ENCODE measurements around the gene INPP5D. TPM values are rescaled to one million over a fixed set of nuclear protein-coding genes. Genes with fewer than 3 reads are reported as not detected.

INPP5D gene
- total and polyA plus RNA-seq, 5 donors from 2014 or later, result 56.9 to 278 (median 69.9) TPM

- Histone ChIP-seq H3K27me3 (ENCODE audit: control insufficient read depth, insufficient read depth, low read length) (no peaks in the 10 kb centered on the region), H3K36me3 (ENCODE audit: control insufficient read depth, insufficient read depth, low read length) (peaks cover 16% of the 10 kb centered on the region), H3K27ac (ENCODE audit: insufficient read depth, low read length, poor library complexity, severe bottlenecking) (peak overlapping the region; percentile 95), H3K4me3 (ENCODE audit: low read depth, low read length) (peak overlapping the region; percentile 82), H3K4me1 (ENCODE audit: control insufficient read depth, insufficient read depth, low read length, poor library complexity, severe bottlenecking) (peaks cover 67% of the 10 kb centered on the region), H3K9me3 (ENCODE audit: control insufficient read depth in 2 of 2, low read length in 2 of 2) (no peaks in the 10 kb centered on the region)
- ATAC-seq (ENCODE audit: low read depth in 2 of 2), result no peak
- Mint-ChIP-seq H3K36me3 (peaks cover 3% of the 10 kb centered on the region), H3K27me3 (peaks cover 4% of the 10 kb centered on the region), H3K4me1 (peaks cover 28 to 75% (median 58%) of the 10 kb centered on the region in 4 donors), H3K4me3 (peak overlapping the region; percentile 32 to 92 (median 76)), H3K27ac (peak overlapping the region; percentile 96 to 99 (median 97)), H3K9me3 (no peaks in the 10 kb centered on the region)
- no peak for DNase-seq
These were observed 190.4 kb downstream of the INPP5D start for GRCh38 chr2:233250568-233250967.

- H3K9me3 Mint-ChIP-seq, result no peaks in the 10 kb centered on the region
- no peak for DNase-seq
- peaks cover 6% of the 10 kb centered on the region for H3K36me3 Mint-ChIP-seq
- H3K27ac Mint-ChIP-seq, result peak overlapping the region; percentile 96 to 99 (median 97)
- H3K27me3 Mint-ChIP-seq, result peaks cover 4% of the 10 kb centered on the region
- Histone ChIP-seq H3K4me3 (ENCODE audit: low read depth, low read length) (peak overlapping the region; percentile 82), H3K27me3 (ENCODE audit: control insufficient read depth, insufficient read depth, low read length) (no peaks in the 10 kb centered on the region), H3K4me1 (ENCODE audit: control insufficient read depth, insufficient read depth, low read length, poor library complexity, severe bottlenecking) (peaks cover 70% of the 10 kb centered on the region), H3K27ac (ENCODE audit: insufficient read depth, low read length, poor library complexity, severe bottlenecking) (peak overlapping the region; percentile 95), H3K9me3 (ENCODE audit: control insufficient read depth in 2 of 2, low read length in 2 of 2) (no peaks in the 10 kb centered on the region), H3K36me3 (ENCODE audit: control insufficient read depth, insufficient read depth, low read length) (peaks cover 20% of the 10 kb centered on the region)
- peak overlapping the region; percentile 90 to 95 (median 92) for H3K4me3 Mint-ChIP-seq
- H3K4me1 Mint-ChIP-seq, result peaks cover 29 to 79% (median 62%) of the 10 kb centered on the region in 4 donors
- ATAC-seq (ENCODE audit: low read depth in 2 of 2), result no peak
These were observed 190.8 kb downstream of the INPP5D start for GRCh38 chr2:233250985-233251305.

DNA sequence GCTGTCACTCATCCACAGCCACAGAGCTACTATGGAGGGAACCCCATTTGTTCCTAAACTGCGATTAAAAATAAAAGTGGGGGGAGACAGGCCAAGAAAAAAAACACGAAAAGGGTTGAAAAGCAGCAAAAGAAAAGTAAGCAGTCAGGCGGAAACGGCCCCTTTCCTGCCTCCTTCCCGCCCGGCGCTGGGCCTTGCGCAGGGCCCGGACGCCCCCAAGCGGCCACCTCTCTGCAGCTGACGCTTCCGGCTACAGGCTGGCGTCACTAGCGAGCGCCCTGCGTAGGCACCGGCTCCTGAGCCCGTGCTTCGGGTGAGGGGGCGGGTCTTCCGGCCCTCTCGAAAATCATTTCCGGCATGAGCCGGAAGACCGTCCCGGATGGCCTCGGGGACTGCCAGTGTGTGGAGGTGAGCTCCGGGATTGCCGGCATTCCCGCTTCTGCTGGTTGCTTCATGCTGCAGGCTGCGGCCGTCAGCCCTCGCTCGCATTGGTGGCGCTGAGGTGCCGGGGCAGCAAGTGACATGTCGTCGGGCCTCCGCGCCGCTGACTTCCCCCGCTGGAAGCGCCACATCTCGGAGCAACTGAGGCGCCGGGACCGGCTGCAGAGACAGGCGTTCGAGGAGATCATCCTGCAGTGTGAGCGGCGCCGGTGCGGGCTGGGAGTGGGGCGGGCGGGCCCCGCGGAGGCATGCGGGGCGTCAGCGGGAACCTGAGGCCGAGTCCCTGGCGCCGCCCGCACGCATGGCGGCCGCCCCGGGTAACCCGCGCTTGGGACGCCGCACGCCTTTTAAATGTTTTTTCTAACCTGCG, 191.4 kb downstream of the INPP5D start, which contains the start of gene ATG16L1:
ATG16L1 (plus strand) TSS at position 368 of the 811 bp plus-strand sequence; CDS start at position 523, 155 bp downstream.
- Histone ChIP-seq H3K4me1 (ENCODE audit: control insufficient read depth, insufficient read depth, low read length, poor library complexity, severe bottlenecking) (peaks cover 70% of the 10 kb centered on the region), H3K36me3 (ENCODE audit: control insufficient read depth, insufficient read depth, low read length) (peaks cover 26% of the 10 kb centered on the region), H3K9me3 (ENCODE audit: control insufficient read depth in 2 of 2, low read length in 2 of 2) (no peaks in the 10 kb centered on the region), H3K4me3 (ENCODE audit: low read depth, low read length) (peak within 1 kb of the TSS; percentile 100), H3K27me3 (ENCODE audit: control insufficient read depth, insufficient read depth, low read length) (no peaks in the 10 kb centered on the region), H3K27ac (ENCODE audit: insufficient read depth, low read length, poor library complexity, severe bottlenecking) (peak within 1 kb of the TSS; percentile 95)
- H3K36me3 Mint-ChIP-seq, result peaks cover 11% of the 10 kb centered on the region
- H3K27ac Mint-ChIP-seq, result peak within 1 kb of the TSS; percentile 96 to 99 (median 97)
- H3K4me1 Mint-ChIP-seq, result peaks cover 29 to 77% (median 65%) of the 10 kb centered on the region in 4 donors
- peaks cover 4% of the 10 kb centered on the region for H3K27me3 Mint-ChIP-seq
- DNase-seq (peak; percentile 94 to 98 (median 95)), ATAC-seq (ENCODE audit: low read depth in 2 of 2) (peak; percentile 91 to 92)
- H3K4me3 Mint-ChIP-seq, result peak within 1 kb of the TSS; percentile 90 to 95 (median 92)
- no peaks in the 10 kb centered on the region for H3K9me3 Mint-ChIP-seq

GRCh38 chr2:233252227-233252626, 192.1 kb downstream of the INPP5D start:
- Mint-ChIP-seq H3K4me3 (peak overlapping the region; percentile 90 to 95 (median 92)), H3K36me3 (peaks cover 12% of the 10 kb centered on the region), H3K4me1 (peaks cover 29 to 76% (median 63%) of the 10 kb centered on the region in 4 donors), H3K27ac (peak overlapping the region; percentile 96 to 99 (median 97)), H3K9me3 (no peaks in the 10 kb centered on the region), H3K27me3 (peaks cover 4% of the 10 kb centered on the region)
- Histone ChIP-seq H3K4me1 (ENCODE audit: control insufficient read depth, insufficient read depth, low read length, poor library complexity, severe bottlenecking) (peaks cover 66% of the 10 kb centered on the region), H3K27me3 (ENCODE audit: control insufficient read depth, insufficient read depth, low read length) (no peaks in the 10 kb centered on the region), H3K27ac (ENCODE audit: insufficient read depth, low read length, poor library complexity, severe bottlenecking) (peak overlapping the region; percentile 95), H3K9me3 (ENCODE audit: control insufficient read depth in 2 of 2, low read length in 2 of 2) (no peaks in the 10 kb centered on the region), H3K4me3 (ENCODE audit: low read depth, low read length) (peak overlapping the region; percentile 100), H3K36me3 (ENCODE audit: control insufficient read depth, insufficient read depth, low read length) (peaks cover 33% of the 10 kb centered on the region)
- no peak for ATAC-seq (ENCODE audit: low read depth in 2 of 2)
- no peak for DNase-seq

- DNase-seq (no peak), ATAC-seq (ENCODE audit: low read depth in 2 of 2) (no peak)
- Mint-ChIP-seq H3K36me3 (peaks cover 33% of the 10 kb centered on the region), H3K9me3 (no peaks in the 10 kb centered on the region), H3K4me3 (peak overlapping the region; percentile 11 to 79 (median 65)), H3K27ac (peak overlapping the region in 1 of 3 donors; percentile 66), H3K4me1 (peaks cover 36 to 79% (median 67%) of the 10 kb centered on the region in 4 donors), H3K27me3 (peaks cover 3% of the 10 kb centered on the region)
- Histone ChIP-seq H3K9me3 (ENCODE audit: control insufficient read depth in 2 of 2, low read length in 2 of 2) (no peaks in the 10 kb centered on the region), H3K27me3 (ENCODE audit: control insufficient read depth, insufficient read depth, low read length) (no peaks in the 10 kb centered on the region), H3K36me3 (ENCODE audit: control insufficient read depth, insufficient read depth, low read length) (peaks cover 62% of the 10 kb centered on the region), H3K4me3 (ENCODE audit: low read depth, low read length) (peak overlapping the region; percentile 2), H3K4me1 (ENCODE audit: control insufficient read depth, insufficient read depth, low read length, poor library complexity, severe bottlenecking) (peaks cover 54% of the 10 kb centered on the region), H3K27ac (ENCODE audit: insufficient read depth, low read length, poor library complexity, severe bottlenecking) (no peak overlapping the region)
These were observed 195.0 kb downstream of the INPP5D start for GRCh38 chr2:233255151-233255550.

DNA sequence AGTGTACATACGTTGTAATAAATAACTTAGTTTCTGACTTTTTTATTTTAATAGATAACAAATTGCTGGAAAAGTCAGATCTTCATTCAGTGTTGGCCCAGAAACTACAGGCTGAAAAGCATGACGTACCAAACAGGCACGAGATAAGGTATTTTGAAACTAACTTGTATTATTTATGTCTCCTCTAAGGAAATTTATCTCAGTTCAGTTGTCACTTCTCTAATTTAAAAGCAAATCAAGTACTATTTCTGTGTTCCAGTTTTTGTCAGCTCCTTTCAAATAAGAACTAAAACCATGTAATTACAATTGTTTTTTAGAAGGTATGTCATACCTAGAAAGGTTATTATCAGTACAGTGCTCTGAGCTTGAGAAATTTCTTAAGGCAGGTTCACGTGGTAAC, 195.9 kb downstream of the INPP5D start:
- peak overlapping the region; percentile 2 for H3K4me3 ChIP-seq (ENCODE audit: low read depth, low read length)
- no peak for DNase-seq
- peak overlapping the region in 1 of 3 donors; percentile 66 for H3K27ac Mint-ChIP-seq
- no peak for ATAC-seq (ENCODE audit: low read depth in 2 of 2)
- peaks cover 41% of the 10 kb centered on the region for H3K36me3 Mint-ChIP-seq
- peaks cover 33 to 78% (median 62%) of the 10 kb centered on the region in 4 donors for H3K4me1 Mint-ChIP-seq
- H3K27me3 ChIP-seq (ENCODE audit: control insufficient read depth, insufficient read depth, low read length), result no peaks in the 10 kb centered on the region
- peak overlapping the region in 3 of 4 donors; percentile 11 to 79 (median 16) for H3K4me3 Mint-ChIP-seq
- no peak overlapping the region for H3K27ac ChIP-seq (ENCODE audit: insufficient read depth, low read length, poor library complexity, severe bottlenecking)
- H3K36me3 ChIP-seq (ENCODE audit: control insufficient read depth, insufficient read depth, low read length), result peaks cover 70% of the 10 kb centered on the region
- H3K4me1 ChIP-seq (ENCODE audit: control insufficient read depth, insufficient read depth, low read length, poor library complexity, severe bottlenecking), result peaks cover 49% of the 10 kb centered on the region
- no peaks in the 10 kb centered on the region for H3K27me3 Mint-ChIP-seq
- H3K9me3 ChIP-seq (ENCODE audit: control insufficient read depth in 2 of 2, low read length in 2 of 2), result no peaks in the 10 kb centered on the region
- H3K9me3 Mint-ChIP-seq, result no peaks in the 10 kb centered on the region
